CD4-positive, alpha-beta T cell (primary cell): ENCODE results near the gene BTBD2. TPM values are rescaled to one million over a fixed set of nuclear protein-coding genes. Genes with fewer than 3 reads are reported as not detected.

Source experiments
- ATAC-seq: fragments of 200-7000 bp; cut with Tn5 transposase; one replicate; pipeline ENCODE4 v1.10.0; 2022; ENCODE audit warnings: mild to moderate bottlenecking; ENCODE audit not compliant: poor library complexity
- CTCF ChIA-PET: fragments of 350-600 bp; sonication (Branson Sonifier 250); formaldehyde crosslinking; loops from one replicate; lab custom pipeline; 2021; ENCODE audit warnings: antibody characterized with exemption, inconsistent platforms; lab: Charles Lee
- POLR2A ChIA-PET: fragments of 350-600 bp; sonication (Branson Sonifier 250); formaldehyde crosslinking; loops from one replicate; lab custom pipeline; 2021; ENCODE audit warnings: antibody characterized with exemption, inconsistent platforms; lab: Charles Lee
- DNase-seq, 14 experiments: peaks; one replicate each; pipeline ENCODE4 v3.0.0-alpha.2; 2013 to 2020; ENCODE audit warnings: mixed read lengths in 2 of 14
- H3K27ac ChIP-seq, 2 donors: one replicate each; pipeline versions ENCODE4 v1.5.1 to v1.7.0; 2013; ENCODE audit warnings: low read length in 2 of 2, low read depth in 1 of 2, mild to moderate bottlenecking in 1 of 2
- H3K27me3 ChIP-seq, 2 experiments: 1 replicate in 1 of 2; 2 replicates in 1 of 2; pipeline versions ENCODE4 v1.6.1 to v1.7.0; 2013; ENCODE audit warnings: low read length in 2 of 2, control low read depth in 1 of 2, mild to moderate bottlenecking in 1 of 2, moderate library complexity in 1 of 2; ENCODE audit not compliant: insufficient read depth in 2 of 2, control insufficient read depth in 1 of 2
- H3K36me3 ChIP-seq: one replicate; pipeline ENCODE4 v1.6.1; 2013; ENCODE audit warnings: low read length, control low read depth; ENCODE audit not compliant: insufficient read depth
- H3K4me1 ChIP-seq: one replicate; pipeline ENCODE4 v1.6.1; 2013; ENCODE audit warnings: low read length, control low read depth; ENCODE audit not compliant: insufficient read depth
- H3K4me3 ChIP-seq: one replicate; pipeline ENCODE4 v1.5.1; 2013; ENCODE audit warnings: mild to moderate bottlenecking, low read length, moderate library complexity
- H3K9me3 ChIP-seq, 2 experiments: 1 replicate in 1 of 2; 2 replicates in 1 of 2; pipeline versions ENCODE4 v1.6.1 to v1.7.0; 2013; ENCODE audit warnings: low read length in 2 of 2, mild to moderate bottlenecking in 2 of 2, control low read depth in 1 of 2, moderate library complexity in 1 of 2; ENCODE audit not compliant: control insufficient read depth in 1 of 2, insufficient read depth in 1 of 2
- H3K27ac Mint-ChIP-seq: one replicate; pipeline ENCODE4 v1.8.0; 2020; ENCODE audit warnings: mixed read lengths
- H3K27me3 Mint-ChIP-seq: one replicate; pipeline ENCODE4 v1.8.0; 2021; ENCODE audit warnings: mixed read lengths
- H3K36me3 Mint-ChIP-seq: one replicate; pipeline ENCODE4 v1.8.0; 2021; ENCODE audit warnings: low read depth, mixed read lengths
- H3K4me1 Mint-ChIP-seq: one replicate; pipeline ENCODE4 v1.8.0; 2021; ENCODE audit warnings: low read depth, mixed read lengths
- H3K4me3 Mint-ChIP-seq: one replicate; pipeline ENCODE4 v1.8.0; 2020; ENCODE audit warnings: mild to moderate bottlenecking, mixed read lengths
- H3K9me3 Mint-ChIP-seq: one replicate; pipeline ENCODE4 v1.8.0; 2020; ENCODE audit warnings: mixed read lengths
- CTCF ChIP-seq: fragments of 200-600 bp; IDR thresholded peaks from one replicate; pipeline ENCODE4 v1.8.0; 2022; ENCODE audit warnings: antibody characterized with exemption, mild to moderate bottlenecking
- intact Hi-C, 2 experiments: fragments of 100-400 bp; cut with DNase I in 1 of 2; cut with micrococcal nuclease in 1 of 2; formaldehyde crosslinking; loops; one replicate each; pipeline versions ENCODE4 v1.15.1 to v1.9.0; 2023 to 2025; cut with DNase I, micrococcal nuclease
- polyA plus RNA-seq, 2 donors: library from polyadenylated mRNA; unstranded; fragments of 120-200 nt; gene quantifications; one replicate each; pipeline ENCODE4 v1.2.1, GENCODE V29; 2013
- total RNA-seq, 174 experiments: library from RNA in 2 of 174; stranded (reverse) in 2 of 174; gene quantifications; one replicate each; pipeline ENCODE4 v1.2.3 and lab custom pipeline; 2021 to 2026

The BTBD2 gene
- total RNA-seq (10 to 100 TPM; 44.4 to 44.9 TPM), total RNA-seq (lab: John Stamatoyannopoulos, UW) (8.3 to 87.1 (median 43.6) reads per million in 172 experiments)
- polyA plus RNA-seq (2013, experiment 1 of 2) = 55.0 TPM
- polyA plus RNA-seq (2013, experiment 2 of 2) = 70.4 TPM

- ATAC-seq = peak; percentile 14
- peaks cover 0 to 11% of the 10 kb centered on the region in 2 experiments for H3K9me3 ChIP-seq
- Mint-ChIP-seq H3K9me3 (no peaks in the 10 kb centered on the region), H3K36me3 (peaks cover 14% of the 10 kb centered on the region), H3K4me1 (peaks cover 23% of the 10 kb centered on the region), H3K4me3 (peak within 1 kb of the TSS; percentile 76), H3K27ac (peak within 1 kb of the TSS; percentile 69), H3K27me3 (no peaks in the 10 kb centered on the region)
- ChIA-PET POLR2A (no interaction called here), CTCF (no interaction called here)
- H3K4me1 ChIP-seq = peaks cover 33% of the 10 kb centered on the region
- intact Hi-C loops = loop anchor here (5.0 to 10.0 kb wide), 4 partner anchors 37 to 219 kb away; partner anchors contain the start of genes MKNK2 (in 2 of the 2), AP3D1 (in 1 of the 2), PLEKHJ1 (in 1 of the 2) and SF3A2 (in 1 of the 2)
- TF ChIP-seq CTCF = no peak
- H3K4me3 ChIP-seq = peak within 1 kb of the TSS; percentile 42
- H3K27ac ChIP-seq = peak within 1 kb of the TSS in 1 of 2 donors; percentile 29
- no peaks in the 10 kb centered on the region for H3K36me3 ChIP-seq
- peak in 12 of 14 experiments; percentile 24 to 82 (median 54) for DNase-seq
- no peaks in the 10 kb centered on the region for H3K27me3 ChIP-seq
Measured at GRCh38 chr19:2015608-2015950, at the start of gene BTBD2. BTBD2 (minus strand) TSS chr19:2015714; CDS start chr19:2015703, 11 bp downstream.

- peaks cover 47% of the 10 kb centered on the region for H3K4me1 ChIP-seq
- H3K36me3 ChIP-seq = no peaks in the 10 kb centered on the region
- Mint-ChIP-seq H3K9me3 (no peaks in the 10 kb centered on the region), H3K27me3 (no peaks in the 10 kb centered on the region), H3K27ac (peak overlapping the region; percentile 56), H3K4me3 (no peak overlapping the region), H3K36me3 (peaks cover 9% of the 10 kb centered on the region), H3K4me1 (peaks cover 26% of the 10 kb centered on the region)
- no peak for TF ChIP-seq CTCF
- CTCF ChIA-PET = no interaction called here
- H3K9me3 ChIP-seq = no peaks in the 10 kb centered on the region
- no peaks in the 10 kb centered on the region for H3K27me3 ChIP-seq
- no peak overlapping the region for H3K4me3 ChIP-seq
- DNase-seq (no peak), ATAC-seq (no peak)
- intact Hi-C loops = no loop called here
- POLR2A ChIA-PET = no interaction called here
- no peak overlapping the region for H3K27ac ChIP-seq
Measured at GRCh38 chr19:2064788-2065524, 49.4 kb upstream of the BTBD2 start.

- Mint-ChIP-seq H3K9me3 (no peaks in the 10 kb centered on the region), H3K27me3 (no peaks in the 10 kb centered on the region), H3K4me3 (peak overlapping the region; percentile 30), H3K36me3 (peaks cover 4% of the 10 kb centered on the region), H3K27ac (no peak overlapping the region), H3K4me1 (peaks cover 23% of the 10 kb centered on the region)
- Histone ChIP-seq H3K9me3 (no peaks in the 10 kb centered on the region), H3K36me3 (no peaks in the 10 kb centered on the region), H3K4me3 (no peak overlapping the region), H3K4me1 (peaks cover 47% of the 10 kb centered on the region), H3K27ac (no peak overlapping the region), H3K27me3 (no peaks in the 10 kb centered on the region)
- intact Hi-C loops = no loop called here
- TF ChIP-seq CTCF = no peak
- ChIA-PET CTCF (no interaction called here), POLR2A (no interaction called here)
- DNase-seq = no peak
- ATAC-seq = no peak
Measured at GRCh38 chr19:2064395-2064787, 48.9 kb upstream of the BTBD2 start.
